Endothelial cell of umbilical vein (primary cell): ENCODE results near the gene DCDC1. TPM values are rescaled to one million over a fixed set of nuclear protein-coding genes. Genes with fewer than 3 reads are reported as not detected.
A peak's percentile ranks its signal among the peaks of the same experiment; 100 is the strongest.

ENCODE experiments used
- BruUV-seq: library from RNA; stranded (reverse); fragments of 400-500 nt; replicated peaks from 2 replicates; lab custom pipeline; 2021; lab: Mats Ljungman, UMichigan
- CTCF ChIA-PET: fragments of 300-600, 350-600 bp; sonication (Branson Sonifier 250); formaldehyde crosslinking; loops from one replicate; lab custom pipeline; 2021; ENCODE audit warnings: antibody characterized with exemption, inconsistent platforms; lab: Charles Lee
- POLR2A ChIA-PET: fragments of 300-600, 350-600 bp; sonication (Branson Sonifier 250); formaldehyde crosslinking; loops from one replicate; lab custom pipeline; 2021; ENCODE audit warnings: antibody characterized with exemption, inconsistent platforms; lab: Charles Lee
- DNase-seq: peaks from one replicate; pipeline ENCODE4 v3.0.0-alpha.2; 2011; ENCODE audit warnings: low read depth, low spot score
- FAIRE-seq: peaks from 2 replicates; lab custom pipeline; 2011; peaks lifted over from hg19 to GRCh38; lab: Jason Lieb, UNC
- H2AFZ ChIP-seq: 2 replicates; pipeline ENCODE4 v1.6.0; 2012; ENCODE audit warnings: low read depth, low read length, control low read depth, inconsistent platforms
- H3K27ac ChIP-seq: 2 replicates; pipeline ENCODE4 v1.5.1; 2011; ENCODE audit warnings: low read depth, mild to moderate bottlenecking, control low read depth, low read length, moderate library complexity; ENCODE audit not compliant: insufficient read depth
- H3K27me3 ChIP-seq, 2 experiments: 2 replicates each; pipeline versions ENCODE4 v1.6.0 to v1.6.1; 2011; ENCODE audit warnings: low read length in 2 of 2, mixed read lengths in 1 of 2; ENCODE audit not compliant: control insufficient read depth in 2 of 2, insufficient read depth in 2 of 2
- H3K36me3 ChIP-seq, 2 experiments: 2 replicates in 1 of 2; 3 replicates in 1 of 2; pipeline ENCODE4 v1.5.1; 2011; ENCODE audit warnings: low read length in 2 of 2, mild to moderate bottlenecking in 1 of 2, moderate library complexity in 1 of 2; ENCODE audit not compliant: control insufficient read depth in 2 of 2, insufficient read depth in 2 of 2; ENCODE audit errors: extremely low read depth in 1 of 2
- H3K4me1 ChIP-seq: 3 replicates; pipeline ENCODE4 v1.5.1; 2011; ENCODE audit warnings: mild to moderate bottlenecking, low read length; ENCODE audit not compliant: control insufficient read depth, insufficient read depth; ENCODE audit errors: extremely low read depth
- H3K4me2 ChIP-seq: 2 replicates; pipeline ENCODE4 v1.6.1; 2011; ENCODE audit warnings: low read length, control low read depth, mixed read lengths; ENCODE audit not compliant: insufficient read depth
- H3K4me3 ChIP-seq, 3 experiments: fragments of 200-600 bp in 1 of 3; sonication (generic), shearing (Covaris generic) in 1 of 3; replicated peaks in 1 of 3; 2 replicates each; pipeline ENCODE4 v1.5.1; 2011 to 2016; ENCODE audit warnings: control low read depth in 3 of 3, low read length in 3 of 3, mild to moderate bottlenecking in 2 of 3, inconsistent platforms in 1 of 3, low read depth in 1 of 3, moderate library complexity in 1 of 3; ENCODE audit not compliant: insufficient read depth in 1 of 3
- H3K79me2 ChIP-seq: 2 replicates; pipeline ENCODE4 v1.6.0; 2012; ENCODE audit warnings: low read length, inconsistent platforms; ENCODE audit not compliant: control insufficient read depth, insufficient read depth
- H3K9ac ChIP-seq: replicated peaks from 2 replicates; pipeline ENCODE3; 2011; ENCODE audit warnings: low read length, control low read depth; ENCODE audit not compliant: insufficient read depth; ENCODE audit errors: extremely low read depth
- H3K9me1 ChIP-seq: replicated peaks from 3 replicates; pipeline ENCODE4 v1.6.0; 2011; ENCODE audit warnings: mild to moderate bottlenecking, low read length; ENCODE audit not compliant: control insufficient read depth, insufficient read depth; ENCODE audit errors: extremely low read depth
- H3K9me3 ChIP-seq: replicated peaks from 2 replicates; pipeline ENCODE4 v1.5.1; 2012; ENCODE audit warnings: low read length, inconsistent platforms; ENCODE audit not compliant: control insufficient read depth, insufficient read depth
- H4K20me1 ChIP-seq: replicated peaks from 2 replicates; pipeline ENCODE3; 2011; ENCODE audit warnings: mild to moderate bottlenecking, low read length; ENCODE audit not compliant: control insufficient read depth, insufficient read depth; ENCODE audit errors: extremely low read depth
- EZH2 ChIP-seq: IDR thresholded peaks from 2 replicates; pipeline ENCODE4 v1.6.1; 2012; ENCODE audit warnings: borderline replicate concordance, low read depth, mild to moderate bottlenecking, moderate library complexity, low read length, inconsistent platforms; ENCODE audit not compliant: severe bottlenecking
- FOS ChIP-seq: IDR thresholded peaks from 2 replicates; pipeline ENCODE4 v1.6.1; 2011; ENCODE audit warnings: mild to moderate bottlenecking, low read length, moderate library complexity, borderline replicate concordance; ENCODE audit not compliant: insufficient read depth
- GATA2 ChIP-seq: IDR thresholded peaks from 2 replicates; pipeline ENCODE4 v1.7.0; 2011; ENCODE audit warnings: low read depth, mild to moderate bottlenecking, moderate library complexity, mixed read lengths, low read length; ENCODE audit not compliant: insufficient read length, insufficient read depth
- JUN ChIP-seq: IDR thresholded peaks from 2 replicates; pipeline ENCODE4 v1.6.1; 2011; ENCODE audit warnings: borderline replicate concordance, low read depth; ENCODE audit not compliant: insufficient read length, insufficient read depth
- MYC ChIP-seq: IDR thresholded peaks from one replicate; pipeline ENCODE4 v1.6.1; 2011; ENCODE audit warnings: mild to moderate bottlenecking, low read depth, low read length
- POLR2A ChIP-seq: IDR thresholded peaks from 2 replicates; pipeline ENCODE4 v1.6.1; 2012; ENCODE audit warnings: low read depth, mild to moderate bottlenecking, control low read depth, low read length
- POLR2AphosphoS5 ChIP-seq: IDR thresholded peaks from 2 replicates; pipeline ENCODE4 v1.6.1; 2012; ENCODE audit warnings: low read depth, mild to moderate bottlenecking, control low read depth, low read length, moderate library complexity; ENCODE audit not compliant: insufficient read depth
- dilution Hi-C: fragments of 300-500 bp; cut with MboI; formaldehyde crosslinking; loops from one replicate; pipeline ENCODE4 v1.15.0; 2019; ENCODE audit warnings: low sequenced_read_pairs; ENCODE audit not compliant: extremely low pct_ligation_motif_present
- intact Hi-C: fragments of 100-400 bp; cut with micrococcal nuclease; formaldehyde crosslinking; loops from one replicate; pipeline ENCODE4 v1.10.0; 2022
- polyA plus RNA-seq, 4 experiments: library from polyadenylated mRNA; depleted of rRNA in 3 of 4; stranded (reverse) in 3 of 4; unstranded in 1 of 4; fragments of >200 nt; gene quantifications; 2 replicates each; pipeline versions ENCODE4 v1.2.1 to v1.2.3, GENCODE V29; 2011 to 2012; ENCODE audit warnings: missing spikeins in 1 of 4
- total RNA-seq: library from RNA; stranded (reverse); gene quantifications from 2 replicates; pipeline ENCODE4 v1.2.3, GENCODE V29; 2021
- TF ChIP-seq, protein P1 (sequence below), 2 donors: IDR thresholded peaks; 1 replicate in 1 of 2; 2 replicates in 1 of 2; pipeline ENCODE4 v1.5.1; 2011; ENCODE audit warnings: low read length in 2 of 2, mild to moderate bottlenecking in 2 of 2, moderate library complexity in 2 of 2, control low read depth in 1 of 2, inconsistent platforms in 1 of 2, low read depth in 1 of 2; ENCODE audit not compliant: insufficient read depth in 1 of 2; ENCODE audit errors: extremely low read depth in 1 of 2
- TF ChIP-seq, protein P2 (sequence below): IDR thresholded peaks from 2 replicates; pipeline ENCODE4 v1.6.1; 2011; ENCODE audit not compliant: insufficient read depth, insufficient read length

DCDC1 gene
- total and polyA plus RNA-seq, 2 donors (not counting 3 experiments of a cell fraction or from before 2014, with no cell fraction given), result 0.04 TPM; not detected in 1

DNA sequence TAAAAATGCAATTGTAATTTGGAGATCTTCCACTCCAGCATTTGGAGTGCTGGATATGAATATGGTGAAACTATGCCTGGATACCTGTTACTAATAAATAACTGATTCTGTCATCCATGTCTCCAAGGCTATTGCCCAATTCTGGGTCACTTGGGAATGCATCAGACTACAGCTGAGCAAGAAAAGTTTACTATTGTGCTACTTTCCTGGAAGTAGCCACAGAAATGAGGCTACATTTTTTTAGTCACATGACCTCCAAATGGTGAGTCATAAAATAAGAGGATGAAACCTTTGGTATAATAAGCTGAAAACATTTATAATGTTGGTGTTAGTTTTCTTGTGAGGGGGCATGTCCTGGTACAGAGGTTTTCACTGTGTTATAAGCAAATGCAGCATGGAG, 44.4 kb downstream of the DCDC1 start:
- H3K9ac ChIP-seq, result no peak overlapping the region
- H3K36me3 ChIP-seq, result no peaks in the 10 kb centered on the region
- H3K4me1 ChIP-seq, result no peaks in the 10 kb centered on the region
- BruUV-seq, result no TSS peak
- DNase-seq (no peak), FAIRE-seq (no peak)
- ChIA-PET POLR2A (no interaction called here), CTCF (no interaction called here)
- no peak for TF ChIP-seq POLR2A
- TF ChIP-seq, protein P1, sequence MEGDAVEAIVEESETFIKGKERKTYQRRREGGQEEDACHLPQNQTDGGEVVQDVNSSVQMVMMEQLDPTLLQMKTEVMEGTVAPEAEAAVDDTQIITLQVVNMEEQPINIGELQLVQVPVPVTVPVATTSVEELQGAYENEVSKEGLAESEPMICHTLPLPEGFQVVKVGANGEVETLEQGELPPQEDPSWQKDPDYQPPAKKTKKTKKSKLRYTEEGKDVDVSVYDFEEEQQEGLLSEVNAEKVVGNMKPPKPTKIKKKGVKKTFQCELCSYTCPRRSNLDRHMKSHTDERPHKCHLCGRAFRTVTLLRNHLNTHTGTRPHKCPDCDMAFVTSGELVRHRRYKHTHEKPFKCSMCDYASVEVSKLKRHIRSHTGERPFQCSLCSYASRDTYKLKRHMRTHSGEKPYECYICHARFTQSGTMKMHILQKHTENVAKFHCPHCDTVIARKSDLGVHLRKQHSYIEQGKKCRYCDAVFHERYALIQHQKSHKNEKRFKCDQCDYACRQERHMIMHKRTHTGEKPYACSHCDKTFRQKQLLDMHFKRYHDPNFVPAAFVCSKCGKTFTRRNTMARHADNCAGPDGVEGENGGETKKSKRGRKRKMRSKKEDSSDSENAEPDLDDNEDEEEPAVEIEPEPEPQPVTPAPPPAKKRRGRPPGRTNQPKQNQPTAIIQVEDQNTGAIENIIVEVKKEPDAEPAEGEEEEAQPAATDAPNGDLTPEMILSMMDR (IDR thresholded peaks at IDR 0.05; ENCODE audit: extremely low read depth in 1 of 2, insufficient read depth in 1 of 2, low read depth in 1 of 2, low read length in 2 of 2), result no peak
- TF ChIP-seq JUN, result peak; percentile 5
- H3K79me2 ChIP-seq, result no peaks in the 10 kb centered on the region
- H3K4me2 ChIP-seq, result no peak overlapping the region
- no peak overlapping the region for H3K4me3 ChIP-seq
- H4K20me1 ChIP-seq, result no peaks in the 10 kb centered on the region
- no peaks in the 10 kb centered on the region for H3K9me1 ChIP-seq
- intact Hi-C loops, result no loop called here
- no peak overlapping the region for H3K27ac ChIP-seq
- no peaks in the 10 kb centered on the region for H3K27me3 ChIP-seq
- no peaks in the 10 kb centered on the region for H3K9me3 ChIP-seq
- no peak overlapping the region for H2AFZ ChIP-seq
- dilution Hi-C loops, result no loop called here

DNA sequence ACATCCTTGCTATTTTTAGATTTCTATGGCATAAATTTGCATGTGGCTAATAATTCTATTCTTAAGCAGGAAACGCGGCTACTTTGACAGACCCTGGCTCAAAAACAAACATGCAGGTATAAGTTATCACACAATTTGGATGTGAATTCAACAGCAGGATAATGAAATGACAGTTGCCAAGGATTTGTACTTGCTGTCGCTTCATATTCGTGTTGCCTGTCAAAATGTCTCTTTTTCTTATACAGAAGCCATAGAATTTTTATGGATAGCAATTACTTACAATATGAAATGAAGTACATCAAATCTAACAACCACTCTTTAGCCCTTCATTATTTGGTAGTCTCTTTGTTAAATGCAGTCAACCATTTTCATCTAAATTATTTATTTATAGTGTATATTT, 46.4 kb downstream of the DCDC1 start:
- H3K36me3 ChIP-seq, result no peaks in the 10 kb centered on the region
- dilution Hi-C loops, result no loop called here
- no peaks in the 10 kb centered on the region for H3K9me3 ChIP-seq
- FAIRE-seq (no peak), DNase-seq (no peak)
- no peak overlapping the region for H3K9ac ChIP-seq
- no peaks in the 10 kb centered on the region for H3K9me1 ChIP-seq
- TF ChIP-seq POLR2A (no peak), JUN (no peak), FOS (no peak), EZH2 (no peak), GATA2 (no peak), MYC (no peak), POLR2AphosphoS5 (no peak)
- TF ChIP-seq, protein P2, sequence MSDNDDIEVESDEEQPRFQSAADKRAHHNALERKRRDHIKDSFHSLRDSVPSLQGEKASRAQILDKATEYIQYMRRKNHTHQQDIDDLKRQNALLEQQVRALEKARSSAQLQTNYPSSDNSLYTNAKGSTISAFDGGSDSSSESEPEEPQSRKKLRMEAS, result no peak
- TF ChIP-seq, protein P1 (IDR thresholded peaks at IDR 0.05; ENCODE audit: extremely low read depth in 1 of 2, insufficient read depth in 1 of 2, low read depth in 1 of 2, low read length in 2 of 2), result no peak
- H3K27ac ChIP-seq, result no peak overlapping the region
- H3K4me3 ChIP-seq, result no peak overlapping the region
- no peaks in the 10 kb centered on the region for H3K79me2 ChIP-seq
- H4K20me1 ChIP-seq, result no peaks in the 10 kb centered on the region
- ChIA-PET CTCF (no interaction called here), POLR2A (no interaction called here)
- BruUV-seq, result no TSS peak
- no peak overlapping the region for H2AFZ ChIP-seq
- no peaks in the 10 kb centered on the region for H3K4me1 ChIP-seq
- no peaks in the 10 kb centered on the region for H3K27me3 ChIP-seq
- intact Hi-C loops, result no loop called here
- no peak overlapping the region for H3K4me2 ChIP-seq
